Measurements from ENCODE around the gene PGRMC1. TPM values are rescaled to one million over a fixed set of nuclear protein-coding genes. Genes with fewer than 3 reads are reported as not detected.
"Not testable (repeated sequence)": the region's sequence is repeated elsewhere in the genome, so short reads cannot be mapped to it uniquely, and the experiment has no call there.

PGRMC1 gene
- total RNA-seq, 4 donors from 2014 or later, result 114 to 152 (median 139) TPM

- Histone ChIP-seq H3K4me3 (peak overlapping the region in 1 of 2 donors; percentile 14), H3K9me3 (no peaks in the 10 kb centered on the region), H3K36me3 (no peaks in the 10 kb centered on the region), H3K4me1 (no peaks in the 10 kb centered on the region), H3K27ac (peak overlapping the region in 3 of 4 donors; percentile 59 to 74 (median 60)), H3K27me3 (no peaks in the 10 kb centered on the region)
- no peak for TF ChIP-seq POLR2A (IDR thresholded peaks at IDR 0.05)
- TF ChIP-seq EP300 (IDR thresholded peaks at IDR 0.05), result no peak
- TF ChIP-seq POLR2AphosphoS5 (IDR thresholded peaks at IDR 0.05), result no peak
- TF ChIP-seq CTCF (IDR thresholded peaks at IDR 0.05), result no peak
- ATAC-seq, result peak; percentile 45
- 40 to 71% methylated on average over 1 to 3 of the region's 4 CpGs for WGBS, 2 donors (ENCODE audit: low coverage in 1 of 2)
Observed at GRCh38 chrX:119190091-119190681, 45.9 kb upstream of the PGRMC1 start.

GRCh38 chrX:119190831-119191230 is 45.3 kb upstream of the PGRMC1 start:
- Histone ChIP-seq H3K27me3 (no peaks in the 10 kb centered on the region), H3K9me3 (no peaks in the 10 kb centered on the region), H3K36me3 (no peaks in the 10 kb centered on the region), H3K4me1 (no peaks in the 10 kb centered on the region), H3K27ac (peak overlapping the region in 3 of 4 donors; percentile 59 to 74 (median 60)), H3K4me3 (no peak overlapping the region)
- ATAC-seq, result peak; percentile 72
- WGBS, 2 donors (ENCODE audit: low coverage in 1 of 2), result 54 to 80% methylated on average over 3 to 6 of the region's 8 CpGs
- TF ChIP-seq POLR2AphosphoS5 (IDR thresholded peaks at IDR 0.05), result no peak
- no peak for TF ChIP-seq EP300 (IDR thresholded peaks at IDR 0.05)
- TF ChIP-seq POLR2A (IDR thresholded peaks at IDR 0.05), result no peak
- no peak for TF ChIP-seq CTCF (IDR thresholded peaks at IDR 0.05)

GRCh38 chrX:119194621-119195020 is 41.5 kb upstream of the PGRMC1 start:
- Histone ChIP-seq H3K27me3 (no peaks in the 10 kb centered on the region), H3K36me3 (no peaks in the 10 kb centered on the region), H3K4me3 (no peak overlapping the region), H3K27ac (no peak overlapping the region), H3K4me1 (no peaks in the 10 kb centered on the region), H3K9me3 (no peaks in the 10 kb centered on the region)
- 33 to 65% methylated on average over 1 to 2 of the region's 5 CpGs for WGBS, 2 donors (ENCODE audit: low coverage in 1 of 2)
- no peak for TF ChIP-seq POLR2A (IDR thresholded peaks at IDR 0.05)
- TF ChIP-seq CTCF (IDR thresholded peaks at IDR 0.05), result no peak
- TF ChIP-seq EP300 (IDR thresholded peaks at IDR 0.05), result no peak
- no peak for TF ChIP-seq POLR2AphosphoS5 (IDR thresholded peaks at IDR 0.05)
- ATAC-seq, result no peak

- no peak overlapping the region for H3K27ac ChIP-seq
- no peak overlapping the region for H3K4me3 ChIP-seq
- no peak for TF ChIP-seq CTCF (IDR thresholded peaks at IDR 0.05)
- TF ChIP-seq EP300 (IDR thresholded peaks at IDR 0.05), result no peak
- TF ChIP-seq POLR2AphosphoS5 (IDR thresholded peaks at IDR 0.05), result no peak
- no peak for TF ChIP-seq POLR2A (IDR thresholded peaks at IDR 0.05)
- H3K4me1 ChIP-seq, result no peaks in the 10 kb centered on the region
- H3K27me3 ChIP-seq, result no peaks in the 10 kb centered on the region
- no peaks in the 10 kb centered on the region for H3K36me3 ChIP-seq
- WGBS, 2 donors (ENCODE audit: low coverage in 1 of 2), result 65 to 72% methylated on average over 2 to 3 of the region's 4 CpGs
- no peak for ATAC-seq
- no peaks in the 10 kb centered on the region for H3K9me3 ChIP-seq
Observed at GRCh38 chrX:119201570-119201969, 34.5 kb upstream of the PGRMC1 start.

GRCh38 chrX:119206203-119206602 is 29.9 kb upstream of the PGRMC1 start:
- Histone ChIP-seq H3K27ac (no peak overlapping the region), H3K4me1 (no peaks in the 10 kb centered on the region), H3K9me3 (no peaks in the 10 kb centered on the region), H3K4me3 (no peak overlapping the region), H3K36me3 (no peaks in the 10 kb centered on the region), H3K27me3 (no peaks in the 10 kb centered on the region)
- ATAC-seq, result no peak
- 81% methylated on average over 4 of the region's 5 CpGs; no CpG with 5 or more reads in 1 of the 2 donors for WGBS, 2 donors (ENCODE audit: low coverage in 1 of 2)
- TF ChIP-seq EP300 (IDR thresholded peaks at IDR 0.05) (no peak), POLR2AphosphoS5 (IDR thresholded peaks at IDR 0.05) (no peak), POLR2A (IDR thresholded peaks at IDR 0.05) (no peak), CTCF (IDR thresholded peaks at IDR 0.05) (no peak)

GRCh38 chrX:119207483-119207882 is 28.6 kb upstream of the PGRMC1 start:
- not testable (repeated sequence) for H3K27me3 ChIP-seq, H3K4me3 ChIP-seq, ATAC-seq, H3K4me1 ChIP-seq, H3K36me3 ChIP-seq, H3K27ac ChIP-seq, H3K9me3 ChIP-seq
- 70% methylated on average over 5 of the region's 10 CpGs; no CpG with 5 or more reads in 1 of the 2 donors for WGBS, 2 donors (ENCODE audit: low coverage in 1 of 2)
